HL-60 (cell line): ENCODE results near the gene C1orf21.

ENCODE experiments used
- CTCF ChIP-seq: IDR thresholded peaks from one replicate; pipeline ENCODE4 v1.5.1; 2011; ENCODE audit warnings: low read length, control low read depth, inconsistent platforms; ENCODE audit not compliant: insufficient read depth
- GABPA ChIP-seq: IDR thresholded peaks from 2 replicates; pipeline ENCODE4 v1.6.1; 2012; ENCODE audit warnings: low read depth
- POLR2AphosphoS5 ChIP-seq: IDR thresholded peaks from 2 replicates; pipeline ENCODE4 v1.6.1; 2012; ENCODE audit warnings: low read depth
- REST ChIP-seq: IDR thresholded peaks from 2 replicates; pipeline ENCODE4 v1.6.1; 2012; ENCODE audit warnings: low read depth; ENCODE audit not compliant: insufficient replicate concordance
- SPI1 ChIP-seq: IDR thresholded peaks from 2 replicates; pipeline ENCODE4 v1.6.1; 2012; ENCODE audit warnings: low read depth, mild to moderate bottlenecking, borderline replicate concordance

- TF ChIP-seq CTCF = no peak
- no peak for TF ChIP-seq REST
- TF ChIP-seq GABPA = no peak
- TF ChIP-seq POLR2AphosphoS5 = no peak
- no peak for TF ChIP-seq SPI1
Observed at GRCh38 chr1:184626076-184627006, 239.5 kb downstream of the C1orf21 start.
